HepG2 (cell line): ENCODE measurements around the gene RPL23. TPM values are rescaled to one million over a fixed set of nuclear protein-coding genes. Genes with fewer than 3 reads are reported as not detected.

Experiments
- CEBPG ChIP-seq: IDR thresholded peaks from 2 replicates; pipeline ENCODE4 v1.6.1; 2016
- CERS6 ChIP-seq: sonication (generic); formaldehyde crosslinking; IDR thresholded peaks from 2 replicates; pipeline ENCODE4 v1.5.0; 2020; ENCODE audit warnings: missing genetic modification reagents
- FOXM1 ChIP-seq: sonication (generic); formaldehyde crosslinking; IDR thresholded peaks from 2 replicates; pipeline ENCODE4 v1.5.0; 2020; ENCODE audit warnings: missing genetic modification reagents
- HMGXB3 ChIP-seq: sonication (generic); formaldehyde crosslinking; IDR thresholded peaks from 2 replicates; pipeline ENCODE4 v1.4.0; 2020; ENCODE audit warnings: missing genetic modification reagents, borderline replicate concordance
- PITX1 ChIP-seq: sonication (generic); formaldehyde crosslinking; IDR thresholded peaks from 2 replicates; pipeline ENCODE4 v1.5.1; 2020; ENCODE audit warnings: mild to moderate bottlenecking, missing genetic modification reagents
- TARDBP ChIP-seq: sonication (generic); formaldehyde crosslinking; IDR thresholded peaks from 2 replicates; pipeline ENCODE4 v1.8.0; 2022; ENCODE audit warnings: mild to moderate bottlenecking, missing genetic modification reagents
- ZBTB20 ChIP-seq: sonication (generic); formaldehyde crosslinking; IDR thresholded peaks from 2 replicates; pipeline ENCODE4 v1.8.1; 2023; ENCODE audit warnings: missing genetic modification reagents, low read depth, mild to moderate bottlenecking, borderline replicate concordance
- ZBTB42 ChIP-seq: sonication (generic); formaldehyde crosslinking; IDR thresholded peaks from 2 replicates; pipeline ENCODE4 v1.5.0; 2020; ENCODE audit warnings: mild to moderate bottlenecking, missing genetic modification reagents
- ZNF235 ChIP-seq: sonication (generic); formaldehyde crosslinking; IDR thresholded peaks from 2 replicates; pipeline ENCODE4 v1.8.1; 2023; ENCODE audit warnings: mild to moderate bottlenecking, missing genetic modification reagents, borderline replicate concordance
- ZNF609 ChIP-seq: sonication (generic); formaldehyde crosslinking; IDR thresholded peaks from 2 replicates; pipeline ENCODE4 v1.4.0; 2020; ENCODE audit warnings: mild to moderate bottlenecking, missing genetic modification reagents, borderline replicate concordance
- polyA plus RNA-seq, 8 experiments: library from polyadenylated mRNA; depleted of rRNA in 3 of 8; stranded (reverse) in 7 of 8; unstranded in 1 of 8; fragments of >200 nt; fragmentation: Illumina TruSeq in 4 of 8; extraction: Trizol in 4 of 8; gene quantifications; 2 replicates each; pipeline versions ENCODE4 v1.2.1 to v1.2.3, GENCODE V29; 2011 to 2016; ENCODE audit warnings: low read depth in 4 of 8, missing spikeins in 1 of 8, mixed read lengths in 1 of 8; ENCODE audit not compliant: insufficient read depth in 1 of 8
- total RNA-seq, 5 experiments: library from RNA; depleted of rRNA; stranded (reverse); fragments of >200 nt; fragmentation: Illumina TruSeq; extraction: Trizol; gene quantifications; 2 replicates each; pipeline ENCODE4 v1.2.3, GENCODE V29; 2016; ENCODE audit warnings: low read depth in 1 of 5
- TF ChIP-seq, protein P1 (sequence below): sonication (generic); formaldehyde crosslinking; IDR thresholded peaks from 2 replicates; pipeline ENCODE4 v1.9.0; 2022; ENCODE audit warnings: missing genetic modification reagents, mild to moderate bottlenecking, borderline replicate concordance
- TF ChIP-seq, protein P2 (sequence below): sonication (generic); formaldehyde crosslinking; IDR thresholded peaks from 2 replicates; pipeline ENCODE4 v1.5.0; 2020; ENCODE audit warnings: mild to moderate bottlenecking, missing genetic modification reagents

The RPL23 gene
- total and polyA plus RNA-seq, 2 of the 13 experiments (the other 11 are each of a cell fraction or from before 2014, with no cell fraction given) = 2,790 to 4,860 TPM

DNA sequence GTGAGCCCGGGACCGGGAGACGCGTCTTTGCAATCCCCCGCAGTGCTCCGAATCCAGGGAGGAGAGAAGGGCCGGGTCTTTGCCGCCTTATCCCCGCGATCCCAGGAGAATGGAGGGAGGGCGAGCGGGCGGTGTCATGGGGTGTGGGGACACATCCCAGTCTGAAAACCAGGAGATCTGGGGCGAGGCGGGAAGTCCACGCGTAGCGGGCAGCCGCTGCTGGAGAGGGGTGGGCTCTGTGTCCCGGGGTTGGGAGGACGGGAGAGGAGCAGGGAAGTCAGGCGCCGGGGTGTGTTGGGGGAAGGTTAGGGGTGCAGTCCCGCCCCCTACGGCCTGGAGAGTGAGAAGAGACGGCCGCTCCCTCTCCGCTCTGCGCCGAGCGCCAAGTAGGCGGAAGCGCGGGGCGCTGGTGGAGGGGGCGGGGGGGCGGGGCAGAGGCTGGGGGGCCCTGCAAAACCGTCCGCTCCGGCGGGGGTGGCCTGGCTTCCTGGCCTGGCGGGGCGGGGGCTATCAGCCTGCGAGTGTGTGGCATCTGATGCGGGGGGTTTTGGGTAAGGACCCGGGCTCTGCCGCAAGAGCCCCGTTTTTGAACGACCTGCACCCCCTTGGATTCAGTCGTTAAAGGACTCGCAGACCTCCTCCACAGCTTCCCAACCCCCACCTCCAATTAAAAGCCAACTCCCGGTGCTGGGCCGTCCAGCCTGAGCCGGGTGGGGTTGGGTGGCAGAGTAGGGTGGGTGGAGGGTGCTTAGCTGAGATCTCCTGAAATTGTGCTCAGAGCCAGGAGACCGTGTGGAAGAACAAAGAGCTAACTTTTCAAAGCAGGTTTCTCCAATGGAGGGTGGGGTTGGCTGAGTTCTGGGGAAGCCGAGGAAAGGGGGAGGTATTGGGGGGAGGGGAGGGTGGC lies 17.0 kb upstream of the RPL23 start (continued):
- 0 out of 2 replicates have a peak, but pooled peaks have one; percentile 56 for TF ChIP-seq ZNF609 (CRISPR knock-in tag)
- TF ChIP-seq ZBTB42 (CRISPR knock-in tag) = no peak
- no peak for TF ChIP-seq CEBPG (CRISPR knock-in tag)
- no peak for TF ChIP-seq HMGXB3 (CRISPR knock-in tag)
- TF ChIP-seq, protein P1, sequence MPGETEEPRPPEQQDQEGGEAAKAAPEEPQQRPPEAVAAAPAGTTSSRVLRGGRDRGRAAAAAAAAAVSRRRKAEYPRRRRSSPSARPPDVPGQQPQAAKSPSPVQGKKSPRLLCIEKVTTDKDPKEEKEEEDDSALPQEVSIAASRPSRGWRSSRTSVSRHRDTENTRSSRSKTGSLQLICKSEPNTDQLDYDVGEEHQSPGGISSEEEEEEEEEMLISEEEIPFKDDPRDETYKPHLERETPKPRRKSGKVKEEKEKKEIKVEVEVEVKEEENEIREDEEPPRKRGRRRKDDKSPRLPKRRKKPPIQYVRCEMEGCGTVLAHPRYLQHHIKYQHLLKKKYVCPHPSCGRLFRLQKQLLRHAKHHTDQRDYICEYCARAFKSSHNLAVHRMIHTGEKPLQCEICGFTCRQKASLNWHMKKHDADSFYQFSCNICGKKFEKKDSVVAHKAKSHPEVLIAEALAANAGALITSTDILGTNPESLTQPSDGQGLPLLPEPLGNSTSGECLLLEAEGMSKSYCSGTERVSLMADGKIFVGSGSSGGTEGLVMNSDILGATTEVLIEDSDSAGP (CRISPR knock-in tag) = peak; percentile 41; the same call in 1 of the 2 replicates
- no peak for TF ChIP-seq PITX1 (CRISPR knock-in tag)
- TF ChIP-seq, protein P2, sequence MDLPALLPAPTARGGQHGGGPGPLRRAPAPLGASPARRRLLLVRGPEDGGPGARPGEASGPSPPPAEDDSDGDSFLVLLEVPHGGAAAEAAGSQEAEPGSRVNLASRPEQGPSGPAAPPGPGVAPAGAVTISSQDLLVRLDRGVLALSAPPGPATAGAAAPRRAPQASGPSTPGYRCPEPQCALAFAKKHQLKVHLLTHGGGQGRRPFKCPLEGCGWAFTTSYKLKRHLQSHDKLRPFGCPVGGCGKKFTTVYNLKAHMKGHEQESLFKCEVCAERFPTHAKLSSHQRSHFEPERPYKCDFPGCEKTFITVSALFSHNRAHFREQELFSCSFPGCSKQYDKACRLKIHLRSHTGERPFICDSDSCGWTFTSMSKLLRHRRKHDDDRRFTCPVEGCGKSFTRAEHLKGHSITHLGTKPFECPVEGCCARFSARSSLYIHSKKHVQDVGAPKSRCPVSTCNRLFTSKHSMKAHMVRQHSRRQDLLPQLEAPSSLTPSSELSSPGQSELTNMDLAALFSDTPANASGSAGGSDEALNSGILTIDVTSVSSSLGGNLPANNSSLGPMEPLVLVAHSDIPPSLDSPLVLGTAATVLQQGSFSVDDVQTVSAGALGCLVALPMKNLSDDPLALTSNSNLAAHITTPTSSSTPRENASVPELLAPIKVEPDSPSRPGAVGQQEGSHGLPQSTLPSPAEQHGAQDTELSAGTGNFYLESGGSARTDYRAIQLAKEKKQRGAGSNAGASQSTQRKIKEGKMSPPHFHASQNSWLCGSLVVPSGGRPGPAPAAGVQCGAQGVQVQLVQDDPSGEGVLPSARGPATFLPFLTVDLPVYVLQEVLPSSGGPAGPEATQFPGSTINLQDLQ (CRISPR knock-in tag) = no peak
- TF ChIP-seq FOXM1 (CRISPR knock-in tag) = no peak
- TF ChIP-seq TARDBP (CRISPR knock-in tag) = peak; percentile 21; the same call in 1 of the 2 replicates
- TF ChIP-seq CERS6 = no peak
- TF ChIP-seq ZNF235 = no peak
- TF ChIP-seq ZBTB20 (CRISPR knock-in tag) = 0 out of 2 replicates have a peak, but pooled peaks have one; percentile 35
